GM23338 (cell line): ENCODE data around the gene NT5C3B. TPM values are rescaled to one million over a fixed set of nuclear protein-coding genes. Genes with fewer than 3 reads are reported as not detected.

Experiments used
- ATAC-seq: fragments of 200-7000 bp; cut with Tn5 transposase; 3 replicates; pipeline ENCODE4 v1.9.1; 2020
- DNase-seq: peaks from one replicate; pipeline ENCODE4 v3.0.0-alpha.2; 2015; ENCODE audit warnings: low spot score
- H2AFZ ChIP-seq: fragments of 200-600 bp; sonication (generic); 2 replicates; pipeline ENCODE4 v1.8.0; 2016; ENCODE audit warnings: antibody characterized with exemption, mild to moderate bottlenecking, moderate library complexity
- H3F3A ChIP-seq: fragments of 200-600 bp; sonication (generic); replicated peaks from 2 replicates; pipeline ENCODE4 v1.8.0; 2017; ENCODE audit warnings: antibody characterized with exemption, mixed run types, low read depth
- H3K27ac ChIP-seq: fragments of 200-600 bp; sonication (generic); 2 replicates; pipeline ENCODE4 v1.6.1; 2016; ENCODE audit warnings: low read depth
- H3K27me3 ChIP-seq: fragments of 200-600 bp; sonication (generic); 2 replicates; pipeline ENCODE4 v1.8.0; 2016; ENCODE audit warnings: mild to moderate bottlenecking, mixed run types, moderate library complexity; ENCODE audit not compliant: insufficient read depth
- H3K36me3 ChIP-seq: fragments of 200-600 bp; sonication (generic); 2 replicates; pipeline ENCODE4 v1.8.0; 2016; ENCODE audit warnings: mild to moderate bottlenecking; ENCODE audit not compliant: insufficient read depth
- H3K4me1 ChIP-seq: fragments of 200-600 bp; sonication (generic); 2 replicates; pipeline ENCODE4 v1.8.0; 2016; ENCODE audit warnings: mild to moderate bottlenecking, moderate library complexity; ENCODE audit not compliant: insufficient read depth
- H3K4me2 ChIP-seq: fragments of 200-600 bp; sonication (generic); 2 replicates; pipeline ENCODE4 v1.7.1; 2017; ENCODE audit warnings: mixed run types
- H3K4me3 ChIP-seq: fragments of 200-600 bp; sonication (generic); 2 replicates; pipeline ENCODE4 v1.6.1; 2016; ENCODE audit warnings: mixed run types
- H3K79me2 ChIP-seq: fragments of 200-600 bp; sonication (generic); replicated peaks from 2 replicates; pipeline ENCODE4 v1.8.0; 2017; ENCODE audit warnings: mild to moderate bottlenecking; ENCODE audit not compliant: insufficient read depth
- H3K9me2 ChIP-seq: fragments of 200-600 bp; sonication (generic); 2 replicates; pipeline ENCODE4 v1.8.0; 2017; ENCODE audit not compliant: insufficient read depth
- H4K20me1 ChIP-seq: fragments of 200-600 bp; sonication (generic); replicated peaks from 2 replicates; pipeline ENCODE4 v1.8.0; 2017; ENCODE audit warnings: mild to moderate bottlenecking; ENCODE audit not compliant: insufficient read depth
- H3K27ac Mint-ChIP-seq: 2 replicates; pipeline ENCODE4 v1.8.0; 2020; ENCODE audit warnings: inconsistent platforms, mild to moderate bottlenecking, moderate library complexity, mixed read lengths
- H3K27me3 Mint-ChIP-seq: 3 replicates; pipeline ENCODE4 v1.8.0; 2022; ENCODE audit warnings: low read depth, mild to moderate bottlenecking, moderate library complexity, mixed read lengths, inconsistent platforms; ENCODE audit not compliant: insufficient read depth, poor library complexity
- H3K36me3 Mint-ChIP-seq: 3 replicates; pipeline ENCODE4 v1.8.0; 2021; ENCODE audit warnings: low read depth, mild to moderate bottlenecking, inconsistent platforms, moderate library complexity, mixed read lengths
- H3K4me1 Mint-ChIP-seq: 3 replicates; pipeline ENCODE4 v1.8.0; 2020; ENCODE audit warnings: mild to moderate bottlenecking, inconsistent platforms, mixed read lengths
- H3K4me3 Mint-ChIP-seq: 3 replicates; pipeline ENCODE4 v1.8.0; 2021; ENCODE audit warnings: moderate library complexity, mild to moderate bottlenecking, inconsistent platforms, mixed read lengths
- H3K9me3 Mint-ChIP-seq: 3 replicates; pipeline ENCODE4 v1.8.0; 2020; ENCODE audit warnings: moderate library complexity, mild to moderate bottlenecking, inconsistent platforms, mixed read lengths
- EZH2 ChIP-seq: fragments of 200-600 bp; sonication (generic); IDR thresholded peaks from one replicate; pipeline ENCODE4 v1.8.0; 2017; ENCODE audit warnings: antibody characterized with exemption, mild to moderate bottlenecking, low read depth; ENCODE audit not compliant: unreplicated experiment
- EZH2phosphoT487 ChIP-seq: fragments of 200-600 bp; sonication (generic); IDR thresholded peaks from one replicate; pipeline ENCODE4 v1.8.1; 2018; ENCODE audit warnings: antibody characterized with exemption; ENCODE audit not compliant: unreplicated experiment
- NANOG ChIP-seq: IDR thresholded peaks from 2 replicates; pipeline ENCODE4 v1.6.1; 2016; ENCODE audit warnings: antibody characterized with exemption, borderline replicate concordance
- POLR2AphosphoS5 ChIP-seq: IDR thresholded peaks from 2 replicates; pipeline ENCODE4 v1.6.1; 2016; ENCODE audit warnings: antibody characterized with exemption, low read depth
- REST ChIP-seq: IDR thresholded peaks from one replicate; pipeline ENCODE4 v1.6.1; 2018; ENCODE audit warnings: antibody characterized with exemption; ENCODE audit not compliant: unreplicated experiment
- STAT1 ChIP-seq: IDR thresholded peaks from one replicate; pipeline ENCODE4 v1.6.1; 2016; ENCODE audit warnings: antibody characterized with exemption; ENCODE audit not compliant: unreplicated experiment
- ZNF114 ChIP-seq: fragments of 250-450 bp; sonication (Bioruptor Pico); IDR thresholded peaks from 2 replicates; pipeline ENCODE4 v1.5.0; 2020; ENCODE audit warnings: mild to moderate bottlenecking, moderate library complexity
- ZNF462 ChIP-seq: fragments of 250-450 bp; sonication (Bioruptor Pico); IDR thresholded peaks from 2 replicates; pipeline ENCODE4 v1.5.0; 2020; ENCODE audit warnings: mild to moderate bottlenecking, moderate library complexity
- polyA plus RNA-seq: library from polyadenylated mRNA; unstranded; fragments of >200 nt; fragmentation: Nextera tagmentation; extraction: Ambion mirVana; gene quantifications from 2 replicates; pipeline ENCODE4 v1.2.1, GENCODE V29; 2016
- total RNA-seq: library from RNA; depleted of rRNA; stranded (reverse); fragments of >200 nt; shearing (Covaris generic); gene quantifications from 2 replicates; pipeline ENCODE4 v1.2.3, GENCODE V29; 2014
- TF ChIP-seq, protein P1 (sequence below): IDR thresholded peaks from 2 replicates; pipeline ENCODE4 v1.6.1; 2016; ENCODE audit warnings: antibody characterized with exemption

NT5C3B gene
- total and polyA plus RNA-seq, 2 experiments from 2014 or later: 58.2 to 78.3 TPM

DNA sequence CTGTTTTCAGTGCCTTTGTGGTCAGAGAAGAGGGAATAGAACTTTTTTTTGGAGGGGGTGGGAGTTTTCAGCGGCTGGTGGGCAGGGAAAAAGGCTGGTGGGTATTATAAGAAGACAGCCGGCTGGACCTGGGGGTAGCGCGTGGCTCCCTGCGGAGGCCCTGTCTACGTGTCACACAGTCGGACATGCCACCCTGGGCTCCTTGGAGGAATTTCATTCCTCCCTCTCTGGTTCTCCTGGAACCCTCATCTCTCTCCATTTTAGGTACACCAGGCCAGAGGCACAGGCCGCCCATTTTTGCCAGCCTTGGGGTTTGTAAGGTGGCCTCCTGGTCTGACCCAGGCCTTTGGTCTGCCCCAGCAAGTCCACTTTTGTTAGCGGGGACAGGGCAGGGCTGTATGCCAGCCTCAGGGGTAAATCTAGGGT, 22.3 kb downstream of the NT5C3B start:
- peaks cover 9% of the 10 kb centered on the region; the same call in 2 of the 3 replicates for H3K9me3 Mint-ChIP-seq
- ATAC-seq: no peak
- H2AFZ ChIP-seq: no peak overlapping the region
- peak overlapping the region; percentile 67; the same call in 1 of the 2 replicates for H3K27ac ChIP-seq
- H3K4me3 Mint-ChIP-seq: peak overlapping the region; percentile 93
- peak overlapping the region; percentile 98 for H3K4me3 ChIP-seq
- H3K4me1 ChIP-seq: peaks cover 31% of the 10 kb centered on the region
- H3K9me2 ChIP-seq: no peaks in the 10 kb centered on the region
- H3K36me3 ChIP-seq: peaks cover 4% of the 10 kb centered on the region; the same call in 1 of the 2 replicates
- H3K36me3 Mint-ChIP-seq: peaks cover 40% of the 10 kb centered on the region
- H3K27me3 ChIP-seq: peaks cover 9% of the 10 kb centered on the region
- H3K27ac Mint-ChIP-seq: peak overlapping the region; percentile 79
- H3K4me1 Mint-ChIP-seq: peaks cover 26% of the 10 kb centered on the region
- H3K27me3 Mint-ChIP-seq: peaks cover 22% of the 10 kb centered on the region
- TF ChIP-seq ZNF462 (CRISPR knock-in tag) (no peak), EZH2phosphoT487 (no peak), ZNF114 (CRISPR knock-in tag) (no peak), REST (no peak), NANOG (no peak), EZH2 (no peak), STAT1 (no peak), POLR2AphosphoS5 (no peak)
- TF ChIP-seq, protein P1, sequence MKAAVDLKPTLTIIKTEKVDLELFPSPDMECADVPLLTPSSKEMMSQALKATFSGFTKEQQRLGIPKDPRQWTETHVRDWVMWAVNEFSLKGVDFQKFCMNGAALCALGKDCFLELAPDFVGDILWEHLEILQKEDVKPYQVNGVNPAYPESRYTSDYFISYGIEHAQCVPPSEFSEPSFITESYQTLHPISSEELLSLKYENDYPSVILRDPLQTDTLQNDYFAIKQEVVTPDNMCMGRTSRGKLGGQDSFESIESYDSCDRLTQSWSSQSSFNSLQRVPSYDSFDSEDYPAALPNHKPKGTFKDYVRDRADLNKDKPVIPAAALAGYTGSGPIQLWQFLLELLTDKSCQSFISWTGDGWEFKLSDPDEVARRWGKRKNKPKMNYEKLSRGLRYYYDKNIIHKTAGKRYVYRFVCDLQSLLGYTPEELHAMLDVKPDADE: no peak
- no peak for DNase-seq
- no peaks in the 10 kb centered on the region for H4K20me1 ChIP-seq
- peak overlapping the region; percentile 98 for H3K4me2 ChIP-seq
- peaks cover 17% of the 10 kb centered on the region for H3F3A ChIP-seq
- H3K79me2 ChIP-seq: peaks cover 46% of the 10 kb centered on the region
